Measurements from ENCODE around the gene PDE9A.
"Not testable (repeated sequence)": the region's sequence is repeated elsewhere in the genome, so short reads cannot be mapped to it uniquely, and the experiment has no call there.

Gene PDE9A

GRCh38 chr21:42653231-42654061 is at the start of gene PDE9A:
PDE9A (plus strand) TSS chr21:42653621; CDS start chr21:42653815, 194 bp downstream.
- no peak for DNase-seq (ENCODE audit: low spot score)

- no peak for DNase-seq (ENCODE audit: low spot score)
Measured at GRCh38 chr21:42607102-42607501, 46.3 kb upstream of the PDE9A start.

GRCh38 chr21:42607525-42608102 is 45.8 kb upstream of the PDE9A start:
- no peak for DNase-seq (ENCODE audit: low spot score)

- DNase-seq (ENCODE audit: low spot score), result no peak
Measured at GRCh38 chr21:42608446-42608845, 45.0 kb upstream of the PDE9A start.

- DNase-seq (ENCODE audit: low spot score), result no peak
Measured at GRCh38 chr21:42609811-42610210, 43.6 kb upstream of the PDE9A start.

- DNase-seq (ENCODE audit: low spot score), result no peak
Measured at GRCh38 chr21:42611852-42612251, 41.6 kb upstream of the PDE9A start.

- no peak for DNase-seq (ENCODE audit: low spot score)
Measured at GRCh38 chr21:42612390-42612789, 41.0 kb upstream of the PDE9A start.

GRCh38 chr21:42613756-42614155 is 39.7 kb upstream of the PDE9A start:
- DNase-seq (ENCODE audit: low spot score), result no peak

- no peak for DNase-seq (ENCODE audit: low spot score)
Measured at GRCh38 chr21:42614396-42614795, 39.0 kb upstream of the PDE9A start.

- DNase-seq (ENCODE audit: low spot score), result no peak
Measured at GRCh38 chr21:42614811-42615351, 38.5 kb upstream of the PDE9A start.

- not testable (repeated sequence) for DNase-seq (ENCODE audit: low spot score)
Measured at GRCh38 chr21:42615377-42615776, 38.0 kb upstream of the PDE9A start.

- no peak for DNase-seq (ENCODE audit: low spot score)
Measured at GRCh38 chr21:42615924-42616323, 37.5 kb upstream of the PDE9A start.

- DNase-seq (ENCODE audit: low spot score), result no peak
Measured at GRCh38 chr21:42616446-42616845, 37.0 kb upstream of the PDE9A start.

- DNase-seq (ENCODE audit: low spot score), result no peak
Measured at GRCh38 chr21:42616941-42617340, 36.5 kb upstream of the PDE9A start.

- no peak for DNase-seq (ENCODE audit: low spot score)
Measured at GRCh38 chr21:42617486-42617885, 35.9 kb upstream of the PDE9A start.

GRCh38 chr21:42618707-42619102 is 34.7 kb upstream of the PDE9A start:
- DNase-seq (ENCODE audit: low spot score), result no peak

- no peak for DNase-seq (ENCODE audit: low spot score)
Measured at GRCh38 chr21:42619166-42619565, 34.3 kb upstream of the PDE9A start.

GRCh38 chr21:42619841-42620240 is 33.6 kb upstream of the PDE9A start:
- no peak for DNase-seq (ENCODE audit: low spot score)

GRCh38 chr21:42621166-42621818 is 32.1 kb upstream of the PDE9A start:
- no peak for DNase-seq (ENCODE audit: low spot score)

GRCh38 chr21:42621819-42622177 is 31.6 kb upstream of the PDE9A start:
- no peak for DNase-seq (ENCODE audit: low spot score)

GRCh38 chr21:42622284-42622683 is 31.1 kb upstream of the PDE9A start:
- no peak for DNase-seq (ENCODE audit: low spot score)

- DNase-seq (ENCODE audit: low spot score), result no peak
Measured at GRCh38 chr21:42623694-42624093, 29.7 kb upstream of the PDE9A start.
